ENCODE results near the gene DIP2C.
"Not testable (repeated sequence)": the region's sequence is repeated elsewhere in the genome, so short reads cannot be mapped to it uniquely, and the experiment has no call there.

Gene DIP2C

GRCh38 chr10:610642-611305 lies 78.7 kb downstream of the DIP2C start:
- not testable (repeated sequence) for DNase-seq (ENCODE audit: low spot score)

- DNase-seq (ENCODE audit: low spot score): peak; percentile 47
Observed at GRCh38 chr10:609868-610545, 79.5 kb downstream of the DIP2C start.

- DNase-seq (ENCODE audit: low spot score): no peak
Observed at GRCh38 chr10:609262-609658, 80.2 kb downstream of the DIP2C start.

- DNase-seq (ENCODE audit: low spot score): peak; percentile 38
Observed at GRCh38 chr10:608331-609261, 80.9 kb downstream of the DIP2C start.

- DNase-seq (ENCODE audit: low spot score): no peak
Observed at GRCh38 chr10:607545-608185, 81.8 kb downstream of the DIP2C start.

GRCh38 chr10:606762-607544 lies 82.5 kb downstream of the DIP2C start:
- DNase-seq (ENCODE audit: low spot score): no peak

GRCh38 chr10:605632-606325 lies 83.7 kb downstream of the DIP2C start:
- no peak for DNase-seq (ENCODE audit: low spot score)

- no peak for DNase-seq (ENCODE audit: low spot score)
Observed at GRCh38 chr10:604716-605631, 84.5 kb downstream of the DIP2C start.

GRCh38 chr10:603745-604144 lies 85.7 kb downstream of the DIP2C start:
- DNase-seq (ENCODE audit: low spot score): no peak

GRCh38 chr10:602391-603005 lies 87.0 kb downstream of the DIP2C start:
- no peak for DNase-seq (ENCODE audit: low spot score)

GRCh38 chr10:601660-601963 lies 87.9 kb downstream of the DIP2C start:
- no peak for DNase-seq (ENCODE audit: low spot score)

- DNase-seq (ENCODE audit: low spot score): no peak
Observed at GRCh38 chr10:600876-601659, 88.4 kb downstream of the DIP2C start.

GRCh38 chr10:600234-600633 lies 89.2 kb downstream of the DIP2C start:
- no peak for DNase-seq (ENCODE audit: low spot score)

- DNase-seq (ENCODE audit: low spot score): no peak
Observed at GRCh38 chr10:599767-600166, 89.7 kb downstream of the DIP2C start.

GRCh38 chr10:598415-599170 lies 90.9 kb downstream of the DIP2C start:
- no peak for DNase-seq (ENCODE audit: low spot score)

- DNase-seq (ENCODE audit: low spot score): no peak
Observed at GRCh38 chr10:597976-598375, 91.5 kb downstream of the DIP2C start.

- DNase-seq (ENCODE audit: low spot score): no peak
Observed at GRCh38 chr10:596725-597345, 92.6 kb downstream of the DIP2C start.
